HG03039 (cell line): Measurements from ENCODE around the gene FOXL3.
"Not testable (repeated sequence)": the region's sequence is repeated elsewhere in the genome, so short reads cannot be mapped to it uniquely, and the experiment has no call there.

Source experiments
- ATAC-seq: cut with Tn5 transposase; IDR thresholded peaks from one replicate; pipeline ENCODE4 v1.9.1; 2021; ENCODE audit warnings: mild to moderate bottlenecking, moderate library complexity; ENCODE audit not compliant: unreplicated experiment

The FOXL3 gene

DNA sequence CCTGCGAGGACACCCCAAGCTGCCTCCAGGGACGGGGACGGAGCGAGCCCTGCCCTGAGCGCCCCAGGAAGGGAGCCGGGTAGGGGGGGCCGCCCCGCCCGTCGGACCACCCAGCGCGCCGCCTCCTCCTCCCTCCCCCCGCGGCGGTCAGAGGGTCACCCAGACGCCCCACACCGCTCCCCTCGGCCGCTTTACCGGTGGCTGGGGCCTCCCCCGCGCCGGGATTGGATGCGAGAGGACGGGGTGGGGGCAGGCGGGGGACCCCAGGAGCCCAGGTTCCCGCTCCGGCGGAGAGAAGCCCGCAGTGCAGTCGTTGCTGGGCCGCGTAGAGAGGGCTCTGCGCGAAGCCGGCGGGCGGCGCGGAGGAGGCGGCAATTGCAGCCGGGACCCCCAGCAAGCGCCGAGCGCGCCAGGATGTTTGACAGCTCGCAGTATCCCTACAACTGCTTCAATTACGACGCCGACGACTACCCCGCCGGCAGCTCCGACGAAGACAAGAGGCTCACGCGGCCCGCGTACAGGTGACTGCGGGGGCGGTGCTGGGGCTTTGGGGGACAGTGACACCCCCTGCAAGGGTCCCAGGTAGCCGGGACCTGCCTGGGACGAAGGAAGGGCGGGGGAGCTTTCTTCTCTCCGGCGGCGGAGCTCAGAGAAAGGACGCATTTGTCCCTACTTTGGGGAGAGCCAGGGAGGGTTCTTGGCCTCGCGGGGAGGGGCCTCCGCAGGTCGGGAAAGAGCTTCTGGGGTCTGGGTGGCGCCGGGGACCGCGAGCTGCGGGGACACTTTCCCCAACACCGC, at the start of gene FOXL3:
Gene FOXL3 (plus strand): TSS at position 415 of the 798 bp plus-strand sequence. CDS start 0 bp downstream, at position 415.
- ATAC-seq, result no peak

DNA sequence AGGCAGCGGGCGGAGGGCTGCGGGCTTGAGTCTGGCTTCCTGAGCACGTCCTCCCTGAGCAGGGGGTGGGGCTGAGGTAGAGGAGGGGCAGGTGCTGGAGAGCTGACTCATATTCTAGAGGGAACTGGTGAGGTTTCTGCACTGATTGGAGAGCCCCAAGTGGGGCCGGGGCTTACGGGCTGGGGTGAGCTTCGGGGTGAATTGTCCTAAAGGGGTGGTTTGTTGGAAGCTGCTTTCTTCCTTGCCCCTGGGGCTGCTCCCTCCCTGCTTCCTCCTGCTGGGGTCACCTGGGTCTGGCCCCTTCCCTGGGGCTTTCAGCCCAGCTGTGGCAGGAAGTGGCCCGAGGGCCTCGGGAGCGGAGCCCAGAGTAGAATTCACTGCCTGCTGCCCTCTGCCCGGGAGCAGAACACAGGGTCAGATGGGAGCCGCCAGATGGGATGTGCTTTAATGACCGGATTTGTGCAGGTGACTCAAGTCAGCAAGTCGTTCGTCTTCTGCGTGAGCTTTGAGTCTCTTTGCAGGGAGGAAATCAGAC, 49.0 kb upstream of the FOXL3 start:
- ATAC-seq, result no peak

DNA sequence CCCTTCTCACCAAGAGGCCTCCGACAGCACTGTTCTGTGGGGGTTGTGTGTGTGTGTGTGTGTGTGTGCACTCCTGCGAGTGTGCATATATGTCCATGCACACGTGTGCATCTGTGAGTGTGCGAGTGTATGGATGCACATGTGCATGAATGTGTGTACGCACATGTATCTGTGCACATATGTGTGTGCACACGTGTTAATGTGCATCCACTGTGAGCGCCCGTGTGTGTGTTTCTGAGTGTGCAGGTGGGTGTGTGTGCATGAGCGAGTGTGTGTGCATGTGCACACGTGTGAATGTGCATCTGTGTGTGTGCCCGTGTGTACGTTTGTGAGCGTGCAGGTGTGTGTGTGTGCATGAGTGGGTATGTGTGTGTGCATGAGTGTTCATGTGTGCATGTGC, 48.5 kb upstream of the FOXL3 start:
- ATAC-seq, result no peak

DNA sequence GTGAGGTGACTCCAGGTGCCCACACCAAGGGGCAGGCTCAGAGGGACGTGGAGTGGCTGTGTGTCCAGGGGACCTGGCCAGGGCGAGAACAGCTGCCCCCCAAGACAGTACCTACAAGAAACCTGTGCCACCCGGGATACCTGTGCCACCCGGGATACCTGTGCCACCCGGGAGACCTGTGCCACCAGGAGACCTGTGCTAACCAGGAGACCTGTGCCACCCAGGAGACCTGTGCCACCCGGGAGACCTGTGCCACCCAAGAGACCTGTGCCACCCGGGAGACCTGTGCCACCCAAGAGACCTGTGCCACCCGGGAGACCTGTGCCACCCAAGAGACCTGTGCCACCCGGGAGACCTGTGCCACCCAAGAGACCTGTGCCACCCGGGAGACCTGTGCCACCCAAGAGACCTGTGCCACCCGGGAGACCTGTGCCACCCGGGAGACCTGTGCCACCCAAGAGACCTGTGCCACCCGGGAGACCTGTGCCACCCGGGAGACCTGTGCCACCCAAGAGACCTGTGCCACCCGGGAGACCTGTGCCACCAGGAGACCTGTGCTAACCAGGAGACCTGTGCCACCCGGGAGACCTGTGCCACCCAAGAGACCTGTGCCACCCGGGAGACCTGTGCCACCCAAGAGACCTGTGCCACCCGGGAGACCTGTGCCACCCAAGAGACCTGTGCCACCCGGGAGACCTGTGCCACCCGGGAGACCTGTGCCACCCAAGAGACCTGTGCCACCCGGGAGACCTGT, 47.0 kb upstream of the FOXL3 start:
- not testable (repeated sequence) for ATAC-seq

DNA sequence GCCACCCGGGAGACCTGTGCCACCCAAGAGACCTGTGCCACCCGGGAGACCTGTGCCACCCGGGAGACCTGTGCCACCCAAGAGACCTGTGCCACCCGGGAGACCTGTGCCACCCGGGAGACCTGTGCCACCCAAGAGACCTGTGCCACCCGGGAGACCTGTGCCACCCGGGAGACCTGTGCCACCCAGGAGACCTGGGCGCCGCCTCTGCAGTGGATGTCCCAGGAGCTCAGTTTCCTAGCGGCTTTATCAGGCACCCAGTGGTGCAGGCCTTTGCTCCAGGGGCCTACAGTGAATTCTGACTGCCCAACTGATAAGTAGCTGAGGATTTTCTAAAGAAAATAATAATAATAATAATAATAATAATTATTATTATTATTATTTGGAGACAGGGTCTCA, 46.4 kb upstream of the FOXL3 start:
- ATAC-seq, result not testable (repeated sequence)

DNA sequence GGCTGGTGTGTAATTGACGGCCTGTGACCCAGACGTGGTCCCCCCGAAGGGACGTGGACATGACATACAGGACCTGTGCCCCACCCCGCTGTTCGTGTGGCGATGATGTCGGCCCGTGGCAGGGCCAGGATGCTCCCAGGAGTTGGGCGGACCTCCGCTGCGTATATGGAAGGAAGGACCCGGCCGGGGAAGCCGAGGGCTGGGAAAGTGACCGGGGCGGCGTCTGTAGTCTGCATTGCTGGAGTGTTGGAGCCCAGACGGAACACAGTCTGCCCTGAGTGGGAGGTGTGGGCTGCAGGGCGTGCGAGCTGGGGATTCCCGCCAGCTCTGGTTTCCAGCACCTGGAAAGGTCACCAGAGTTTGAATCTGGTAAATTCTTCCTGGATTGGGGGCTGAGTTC, 45.0 kb upstream of the FOXL3 start:
- ATAC-seq, result no peak

DNA sequence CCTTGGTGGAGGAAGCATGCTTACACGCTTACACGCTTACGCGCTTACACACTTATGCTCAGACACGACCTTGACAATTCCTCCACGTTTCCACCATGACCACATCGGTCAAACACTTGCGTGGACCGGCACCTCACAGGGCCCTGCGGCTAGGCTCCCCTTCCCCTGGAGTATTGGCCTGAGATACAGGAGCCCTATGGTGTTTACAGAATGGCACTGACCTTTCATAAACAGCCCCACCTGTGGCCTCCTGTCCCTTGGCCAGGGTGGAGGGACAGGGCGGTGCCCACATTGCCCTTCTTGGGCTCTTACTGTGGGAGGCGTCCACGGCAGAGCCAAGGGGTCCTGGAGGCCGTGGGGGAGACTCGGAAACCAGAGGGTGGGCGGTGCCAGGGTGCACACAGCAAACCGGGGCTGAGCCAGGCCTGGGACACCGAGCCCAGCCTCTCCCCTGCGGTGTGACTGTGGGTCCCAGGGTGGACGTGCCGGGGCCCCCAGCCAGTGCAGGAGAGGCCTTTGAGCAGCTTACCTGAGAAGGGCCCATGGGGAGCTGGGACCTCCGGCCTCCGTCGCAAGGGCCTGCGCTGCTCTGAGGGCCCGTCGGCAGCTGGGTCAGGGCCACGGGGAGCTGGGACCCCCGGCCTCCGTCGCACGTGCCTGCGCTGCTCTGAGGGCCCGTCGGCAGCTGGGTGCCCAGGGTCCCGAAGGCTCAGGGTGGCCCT, 44.2 kb upstream of the FOXL3 start:
- no peak for ATAC-seq

DNA sequence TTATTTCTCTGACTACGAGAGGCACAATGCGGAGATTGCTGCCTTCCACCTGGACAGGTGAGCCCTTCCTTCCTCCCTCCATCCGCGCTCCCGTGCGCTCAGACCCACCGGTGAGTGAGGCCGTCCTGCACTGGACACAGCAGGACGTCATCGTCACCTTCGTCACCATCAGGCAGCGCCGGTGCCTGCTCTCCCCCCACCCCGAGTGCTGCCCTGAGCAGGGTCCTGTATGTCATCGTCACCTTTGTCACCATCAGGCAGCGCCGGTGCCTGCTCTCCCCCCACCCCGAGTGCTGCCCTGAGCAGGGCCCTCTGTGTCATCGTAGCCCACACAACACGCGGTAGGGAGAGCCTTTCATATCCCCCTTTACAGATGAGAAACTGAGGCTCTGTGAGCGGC, 43.5 kb upstream of the FOXL3 start:
- no peak for ATAC-seq

DNA sequence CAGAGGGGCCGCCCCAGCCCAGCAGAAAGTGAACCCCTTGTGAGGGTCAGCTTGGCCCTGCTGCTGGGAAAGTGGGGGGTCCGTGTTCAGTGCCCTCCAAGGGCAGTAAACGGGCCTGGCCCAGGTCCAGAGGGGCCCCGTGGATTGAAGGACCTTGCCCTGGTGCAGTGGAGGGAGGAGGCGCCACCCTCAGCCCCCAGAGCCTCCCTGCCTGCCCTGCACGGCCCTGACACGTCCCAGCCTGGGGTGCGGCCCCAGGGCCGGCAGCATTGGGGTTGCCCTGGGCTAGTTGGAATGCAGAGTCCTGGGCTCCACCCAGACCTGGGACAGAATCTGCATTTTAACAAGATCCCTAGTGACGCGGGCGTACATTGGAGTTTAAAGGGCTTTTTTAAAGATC, 42.8 kb upstream of the FOXL3 start:
- ATAC-seq, result no peak

DNA sequence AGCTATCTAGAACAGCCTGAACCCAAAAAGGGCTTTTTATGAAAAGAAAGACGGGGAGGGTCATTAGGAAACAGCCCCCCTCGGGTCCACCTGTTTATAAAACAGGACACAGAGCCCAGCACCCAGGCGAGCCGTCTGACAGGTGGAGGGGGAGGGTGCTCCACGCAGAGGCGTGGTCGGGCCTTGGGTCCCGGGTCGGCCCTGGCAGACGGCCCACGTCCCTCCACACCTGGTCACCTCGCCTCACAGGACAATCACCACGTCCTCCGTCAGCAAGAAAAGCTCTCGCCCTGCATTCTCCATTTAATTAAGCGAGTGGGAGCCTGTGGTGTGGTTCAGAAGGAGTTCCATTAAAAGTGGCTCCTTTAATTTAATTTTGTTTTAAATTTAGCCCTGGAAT, 42.3 kb upstream of the FOXL3 start:
- no peak for ATAC-seq

DNA sequence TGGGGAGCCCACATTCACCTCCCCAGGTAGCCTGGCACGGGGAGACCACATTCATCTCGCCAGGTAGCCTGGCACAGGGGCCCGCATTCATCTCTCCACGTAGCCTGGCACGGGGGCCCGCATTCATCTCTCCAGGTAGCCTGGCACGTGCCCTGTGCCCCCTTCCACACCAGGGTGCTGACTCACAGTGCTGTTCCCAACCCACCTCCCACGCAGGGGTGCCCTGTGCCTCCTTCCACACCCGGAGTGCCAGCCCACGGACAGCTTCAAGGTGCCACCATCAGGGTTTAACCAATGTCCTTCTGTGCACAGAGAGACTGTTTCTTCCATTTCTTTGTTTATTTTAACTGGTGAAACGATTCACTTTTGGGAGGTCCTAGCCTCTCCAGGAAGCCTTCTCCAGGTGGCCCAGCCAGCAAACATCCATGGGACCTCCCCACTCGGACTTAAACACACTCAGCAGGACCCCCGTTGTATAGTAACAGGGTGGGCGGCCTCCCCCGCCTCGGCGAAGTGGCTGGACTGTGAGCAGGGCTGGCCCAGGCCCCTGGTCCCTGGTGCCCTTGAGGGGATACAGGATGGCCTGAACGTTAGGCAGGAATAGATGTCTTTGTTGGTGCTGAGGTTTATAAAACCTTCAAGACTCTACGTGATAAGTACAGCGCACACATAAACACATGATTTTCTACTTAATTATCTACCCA, 41.1 kb upstream of the FOXL3 start:
- no peak for ATAC-seq

DNA sequence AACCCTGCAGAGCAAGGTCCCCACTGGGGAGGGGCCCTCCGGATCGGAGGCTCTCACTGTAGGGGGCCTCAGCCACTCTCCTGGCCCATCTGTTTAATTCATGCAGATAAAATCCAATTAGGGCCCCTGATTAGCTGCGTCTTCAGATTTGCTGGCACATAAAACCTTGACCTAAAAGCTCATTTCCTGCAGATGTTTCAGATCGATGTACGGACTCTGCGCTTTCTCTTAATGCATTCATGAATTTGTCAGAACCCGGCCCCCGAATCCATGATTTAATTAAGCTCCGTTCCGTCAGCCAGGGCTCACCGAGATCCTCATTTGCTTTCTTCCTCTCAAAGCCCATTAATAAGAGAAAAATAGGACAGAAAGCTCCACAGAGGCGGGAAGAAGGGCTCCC, 40.0 kb upstream of the FOXL3 start:
- no peak for ATAC-seq

DNA sequence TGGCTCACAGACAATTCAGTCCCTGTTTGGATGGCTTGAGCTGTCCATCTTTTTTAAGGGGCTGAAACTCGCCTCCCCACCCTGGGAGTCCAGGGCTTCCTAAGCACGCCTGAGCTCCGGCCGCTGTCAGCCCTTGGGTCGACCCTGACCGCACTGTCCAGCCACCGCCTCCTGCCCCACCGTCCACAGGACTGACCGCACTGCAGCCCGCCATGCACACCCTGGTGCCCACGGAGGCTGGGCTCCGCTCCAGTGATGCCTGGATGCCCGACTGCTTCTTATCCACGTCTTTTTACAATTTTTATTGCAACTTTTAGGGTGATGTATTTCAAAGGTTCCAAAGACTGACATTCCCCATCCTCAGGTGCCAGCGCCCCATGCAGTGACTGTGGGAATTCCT, 39.4 kb upstream of the FOXL3 start:
- no peak for ATAC-seq

DNA sequence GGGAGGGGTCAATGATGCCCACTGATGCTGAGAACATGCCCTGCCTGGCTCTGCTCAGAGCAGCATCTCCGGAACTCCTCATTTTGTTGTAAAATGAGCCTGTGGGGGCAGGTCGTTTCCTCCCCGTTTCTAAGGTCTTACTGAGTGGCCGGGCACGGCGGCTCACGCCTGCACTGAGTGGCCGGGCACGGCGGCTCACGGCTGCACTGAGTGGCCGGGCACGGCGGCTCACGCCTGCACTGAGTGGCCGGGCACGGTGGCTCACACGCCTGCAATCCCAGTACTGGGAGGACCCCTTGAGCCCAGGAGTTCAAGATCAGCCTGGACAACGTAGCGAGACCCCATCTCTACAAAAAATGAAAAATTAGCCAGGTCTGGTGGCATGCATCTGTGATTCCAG, 39.0 kb upstream of the FOXL3 start:
- no peak for ATAC-seq

DNA sequence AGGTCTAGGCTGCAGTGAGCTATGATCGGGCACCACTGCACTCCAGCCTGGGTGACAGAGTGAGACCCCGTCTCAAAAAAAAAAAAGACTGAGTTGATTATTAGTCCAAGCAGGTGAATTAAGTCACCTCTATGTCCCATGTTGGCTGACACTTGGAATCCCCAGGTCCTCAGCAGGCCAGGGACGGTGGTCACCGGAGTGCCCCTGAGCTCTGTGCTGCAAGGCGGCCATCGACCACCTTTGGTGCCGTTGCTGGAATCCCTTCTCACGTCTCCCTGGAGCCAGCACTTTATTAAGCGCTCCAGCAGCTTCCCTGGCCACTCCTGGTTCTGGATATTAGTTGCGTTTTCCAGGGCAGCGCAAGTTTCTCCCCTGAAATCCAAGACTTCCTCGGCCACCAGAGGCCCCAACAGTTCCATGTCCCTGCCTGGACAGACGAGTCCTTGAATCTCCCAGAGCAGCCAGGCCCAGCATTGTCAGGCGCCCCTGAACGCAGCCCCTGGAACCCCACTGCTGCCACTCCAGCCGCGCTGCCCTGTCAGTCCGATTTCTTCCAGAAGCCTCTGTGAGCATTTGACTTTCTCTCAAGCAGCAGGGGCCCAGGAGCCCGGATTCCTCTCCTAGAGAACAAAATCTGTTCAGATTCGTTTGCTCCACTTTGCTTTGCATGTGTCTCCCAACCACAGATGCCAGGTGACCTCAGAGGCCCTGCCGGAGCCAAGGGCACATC, 38.4 kb upstream of the FOXL3 start:
- no peak for ATAC-seq

DNA sequence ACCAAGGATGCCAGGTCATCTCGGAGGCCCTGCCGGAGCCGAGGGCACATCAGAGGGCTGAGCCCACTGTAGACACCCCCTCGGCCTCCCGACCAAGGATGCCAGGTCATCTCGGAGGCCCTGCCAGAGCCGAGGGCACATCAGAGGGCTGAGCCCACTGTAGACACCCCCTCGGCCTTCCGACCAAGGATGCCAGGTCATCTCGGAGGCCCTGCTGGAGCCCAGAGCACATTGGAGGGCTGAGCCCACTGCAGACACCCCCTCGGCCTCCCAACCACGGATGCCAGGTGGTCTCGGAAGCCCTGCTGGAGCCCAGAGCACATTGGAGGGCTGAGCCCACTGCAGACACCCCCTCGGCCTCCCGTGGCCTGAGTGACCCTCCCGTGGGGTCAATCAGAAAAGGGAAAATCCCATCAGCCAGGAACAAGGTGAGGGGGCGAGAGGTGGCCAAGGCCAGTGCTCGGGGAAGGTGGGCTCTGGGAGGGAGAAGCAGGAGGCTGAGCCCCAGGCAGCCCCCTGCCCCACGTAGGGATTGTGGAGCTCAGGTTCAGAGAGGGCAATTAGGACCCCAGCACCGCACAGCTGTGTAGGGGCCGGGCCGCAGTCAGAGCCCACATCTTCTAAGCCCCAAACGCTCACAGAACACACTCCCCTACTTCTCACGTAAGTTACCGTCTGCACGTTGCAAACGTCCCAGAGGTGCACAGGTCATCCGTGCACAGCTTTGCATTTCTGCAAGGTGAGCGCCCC, 37.6 kb upstream of the FOXL3 start:
- no peak for ATAC-seq

DNA sequence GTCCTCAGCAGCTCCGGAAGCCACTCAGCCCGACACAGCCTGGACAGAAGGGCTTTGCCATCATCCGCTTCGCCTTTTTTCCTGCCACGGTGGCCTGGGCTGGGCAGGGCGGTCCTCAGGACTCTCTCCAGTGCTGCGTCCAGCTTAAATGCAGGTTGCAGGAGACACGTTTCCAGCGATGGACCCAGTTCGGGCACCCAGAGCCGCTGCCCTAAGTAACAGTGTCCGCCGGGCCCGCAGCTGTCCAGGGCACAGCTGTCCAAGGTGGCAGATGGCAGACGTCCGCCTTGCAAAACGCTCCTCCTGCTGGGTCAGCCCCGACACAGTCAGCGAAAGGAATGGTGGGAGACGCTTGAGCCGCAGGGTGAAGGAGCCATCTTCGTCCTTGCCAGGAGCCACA, 37.0 kb upstream of the FOXL3 start:
- no peak for ATAC-seq

DNA sequence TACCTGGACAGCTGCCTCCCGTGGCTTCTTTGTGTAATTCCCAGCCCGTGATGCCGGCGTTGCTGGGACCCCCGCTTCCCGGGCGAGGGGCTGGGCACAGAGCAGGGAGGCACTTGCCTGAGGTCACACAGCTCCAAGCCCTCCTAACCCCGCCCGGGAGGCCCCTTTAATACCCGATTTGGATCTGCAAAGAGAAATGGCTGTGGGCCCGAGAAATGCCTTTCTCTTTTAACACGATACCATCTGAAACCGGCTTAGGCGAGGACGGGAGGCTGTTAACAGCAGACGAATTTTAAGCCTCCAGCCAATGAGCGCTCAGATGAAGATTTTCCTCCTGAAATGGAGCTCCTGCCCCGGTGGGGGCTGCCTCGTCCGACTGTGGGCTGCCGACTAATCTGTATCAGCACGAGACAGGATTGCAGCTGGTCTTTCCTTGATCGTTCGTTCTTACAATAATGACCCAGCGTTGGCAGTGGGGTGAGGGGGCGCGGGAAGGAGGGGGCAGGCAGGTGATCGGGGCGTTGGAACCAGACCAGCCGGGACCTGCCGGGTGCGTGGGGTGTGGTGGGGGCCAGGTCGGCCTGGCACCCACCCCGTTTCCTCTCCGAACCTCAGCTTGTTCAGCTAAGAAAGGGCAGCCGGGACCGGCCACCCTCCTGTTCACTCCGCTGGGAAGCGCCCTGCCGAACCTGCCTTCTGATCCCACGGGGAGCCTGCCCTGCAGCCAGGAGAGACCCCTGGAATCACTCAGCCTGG, 36.2 kb upstream of the FOXL3 start:
- ATAC-seq, result no peak
